GM21723 (cell line): ENCODE data around the gene EVX1.

Experiments used
- ATAC-seq: cut with Tn5 transposase; IDR thresholded peaks from one replicate; pipeline ENCODE4 v1.9.1; 2021; ENCODE audit warnings: mild to moderate bottlenecking, moderate library complexity; ENCODE audit not compliant: unreplicated experiment

EVX1 gene

GRCh38 chr7:27204851-27205322, 37.7 kb upstream of the EVX1 start:
- ATAC-seq, result no peak

- no peak for ATAC-seq
These were observed 37.0 kb upstream of the EVX1 start for GRCh38 chr7:27205325-27206280.

- no peak for ATAC-seq
These were observed 35.1 kb upstream of the EVX1 start for GRCh38 chr7:27207348-27207985.

GRCh38 chr7:27208998-27209397, 33.6 kb upstream of the EVX1 start:
- ATAC-seq, result no peak

GRCh38 chr7:27209933-27210440, 32.6 kb upstream of the EVX1 start:
- ATAC-seq, result no peak

- ATAC-seq, result peak; percentile 65
These were observed 32.0 kb upstream of the EVX1 start for GRCh38 chr7:27210441-27211083.

- ATAC-seq, result no peak
These were observed 31.5 kb upstream of the EVX1 start for GRCh38 chr7:27211084-27211446.

GRCh38 chr7:27211764-27212204, 30.8 kb upstream of the EVX1 start:
- ATAC-seq, result no peak

GRCh38 chr7:27212497-27213432, 29.8 kb upstream of the EVX1 start:
- no peak for ATAC-seq

- ATAC-seq, result no peak
These were observed 29.0 kb upstream of the EVX1 start for GRCh38 chr7:27213433-27214238.

- no peak for ATAC-seq
These were observed 28.2 kb upstream of the EVX1 start for GRCh38 chr7:27214239-27214950.

GRCh38 chr7:27215356-27215755, 27.2 kb upstream of the EVX1 start:
- no peak for ATAC-seq

- ATAC-seq, result no peak
These were observed 24.7 kb upstream of the EVX1 start for GRCh38 chr7:27217951-27218350.

- ATAC-seq, result no peak
These were observed 22.8 kb upstream of the EVX1 start for GRCh38 chr7:27219821-27220220.

GRCh38 chr7:27220440-27220955, 22.1 kb upstream of the EVX1 start:
- ATAC-seq, result no peak

- no peak for ATAC-seq
These were observed 21.3 kb upstream of the EVX1 start for GRCh38 chr7:27221201-27221797.

GRCh38 chr7:27223941-27224575, 18.5 kb upstream of the EVX1 start:
- no peak for ATAC-seq
